Activated naive CD8-positive, alpha-beta T cell treated with anti-CD3 and anti-CD28 coated beads, Interleukin-2, amount 50 U/mL, for 16 hours (primary cell): ENCODE results near the gene NIPAL4.
"Not testable (repeated sequence)": the region's sequence is repeated elsewhere in the genome, so short reads cannot be mapped to it uniquely, and the experiment has no call there.

Experiments used
- DNase-seq: peaks from one replicate; pipeline ENCODE4 v3.0.0-alpha.2; 2020; ENCODE audit warnings: low read depth, low spot score

The NIPAL4 gene

GRCh38 chr5:157459715-157460599 is at the start of gene NIPAL4:
NIPAL4 (plus strand) TSS chr5:157460213; CDS start chr5:157460321, 108 bp downstream.
- DNase-seq: no peak

GRCh38 chr5:157415838-157416237 is 44.2 kb upstream of the NIPAL4 start:
- DNase-seq: no peak

- DNase-seq: not testable (repeated sequence)
Observed at GRCh38 chr5:157419521-157419920, 40.5 kb upstream of the NIPAL4 start.

GRCh38 chr5:157429920-157430319 is 30.1 kb upstream of the NIPAL4 start:
- DNase-seq: not testable (repeated sequence)

GRCh38 chr5:157431544-157432200 is 28.3 kb upstream of the NIPAL4 start:
- DNase-seq: no peak

GRCh38 chr5:157434096-157434495 is 25.9 kb upstream of the NIPAL4 start:
- DNase-seq: no peak

- DNase-seq: no peak
Observed at GRCh38 chr5:157443041-157443549, 16.9 kb upstream of the NIPAL4 start.

GRCh38 chr5:157444224-157444623 is 15.8 kb upstream of the NIPAL4 start:
- DNase-seq: no peak

- DNase-seq: no peak
Observed at GRCh38 chr5:157445745-157446411, 14.1 kb upstream of the NIPAL4 start.

GRCh38 chr5:157446412-157446935 is 13.5 kb upstream of the NIPAL4 start:
- no peak for DNase-seq

- DNase-seq: no peak
Observed at GRCh38 chr5:157447201-157447637, 12.8 kb upstream of the NIPAL4 start.

GRCh38 chr5:157449011-157449723 is 10.8 kb upstream of the NIPAL4 start:
- DNase-seq: no peak

GRCh38 chr5:157450024-157450423 is 10.0 kb upstream of the NIPAL4 start:
- no peak for DNase-seq

GRCh38 chr5:157451806-157452205 is 8.2 kb upstream of the NIPAL4 start:
- no peak for DNase-seq

- no peak for DNase-seq
Observed at GRCh38 chr5:157454273-157454672, 5.7 kb upstream of the NIPAL4 start.

GRCh38 chr5:157455057-157455456 is 5.0 kb upstream of the NIPAL4 start:
- no peak for DNase-seq

- no peak for DNase-seq
Observed at GRCh38 chr5:157456301-157456700, 3.7 kb upstream of the NIPAL4 start.

GRCh38 chr5:157457391-157457790 is 2.6 kb upstream of the NIPAL4 start:
- no peak for DNase-seq

GRCh38 chr5:157458835-157459234 is 1.2 kb upstream of the NIPAL4 start:
- DNase-seq: no peak

- DNase-seq: no peak
Observed at GRCh38 chr5:157460921-157461792, 1.1 kb downstream of the NIPAL4 start.
